Omental fat pad (tissue), 4 donors: ENCODE data around the gene ABHD12. TPM values are rescaled to one million over a fixed set of nuclear protein-coding genes. Genes with fewer than 3 reads are reported as not detected.

Experiments
- ATAC-seq: fragments of 150-250 bp; one replicate; pipeline ENCODE4 v1.9.1; 2016; ENCODE audit warnings: mild to moderate bottlenecking, moderate library complexity; ENCODE audit not compliant: low FRiP score
- DNase-seq: peaks from one replicate; pipeline ENCODE4 v3.0.0-alpha.2; 2019; ENCODE audit warnings: low spot score
- CTCF ChIP-seq, 3 donors: fragments of 450-650 bp; IDR thresholded peaks; one replicate each; pipeline ENCODE4 v1.5.1; 2016 to 2017; ENCODE audit warnings: antibody characterized with exemption in 3 of 3, mild to moderate bottlenecking in 3 of 3, moderate library complexity in 2 of 3
- total RNA-seq, 4 donors: library from RNA; depleted of rRNA; stranded (reverse); fragments of >200 nt; gene quantifications; one replicate each; pipeline ENCODE4 v1.1.0, GENCODE V29; 2016

Gene ABHD12
- total RNA-seq, 4 donors from 2014 or later, result 30.3 to 46.3 (median 38.4) TPM

GRCh38 chr20:25380945-25381614 lies 9.6 kb downstream of the ABHD12 start:
- ATAC-seq, result no peak
- no peak for DNase-seq
- no peak for TF ChIP-seq CTCF (IDR thresholded peaks at IDR 0.05)

- no peak for ATAC-seq
Observed at GRCh38 chr20:25378884-25379733, 11.5 kb downstream of the ABHD12 start.

GRCh38 chr20:25378189-25378883 lies 12.3 kb downstream of the ABHD12 start:
- no peak for TF ChIP-seq CTCF (IDR thresholded peaks at IDR 0.05)

More at GRCh38 chr20:25378884-25379733, 11.5 kb downstream of the ABHD12 start:
- no peak for TF ChIP-seq CTCF (IDR thresholded peaks at IDR 0.05)
- no peak for DNase-seq

GRCh38 chr20:25376886-25377285 lies 13.7 kb downstream of the ABHD12 start:
- TF ChIP-seq CTCF (IDR thresholded peaks at IDR 0.05), result no peak

More at GRCh38 chr20:25378189-25378883, 12.3 kb downstream of the ABHD12 start:
- ATAC-seq (no peak), DNase-seq (no peak)

DNA sequence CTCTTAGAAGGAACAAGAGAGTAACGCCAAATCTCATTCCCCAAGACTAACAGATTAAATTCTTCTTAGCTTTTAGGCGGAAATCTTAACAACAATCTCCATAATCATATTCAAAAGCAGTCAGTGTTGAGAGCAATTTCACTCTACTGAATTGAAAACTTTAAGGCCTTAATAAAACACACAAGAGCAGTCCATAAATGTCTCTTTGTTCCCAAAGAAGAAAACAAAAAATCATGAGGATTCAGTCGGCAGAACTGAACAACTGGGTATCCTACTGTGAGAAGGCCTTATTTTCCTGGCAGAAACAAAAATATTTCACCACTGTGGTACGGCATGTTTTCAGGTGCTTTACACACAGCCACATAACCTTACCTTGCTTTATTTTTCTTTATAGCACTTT lies 14.4 kb downstream of the ABHD12 start:
- no peak for TF ChIP-seq CTCF (IDR thresholded peaks at IDR 0.05)
- DNase-seq (no peak), ATAC-seq (no peak)

More at GRCh38 chr20:25376886-25377285, 13.7 kb downstream of the ABHD12 start:
- DNase-seq (no peak), ATAC-seq (no peak)

- DNase-seq (no peak), ATAC-seq (no peak)
- TF ChIP-seq CTCF (IDR thresholded peaks at IDR 0.05), result no peak
Observed at GRCh38 chr20:25374842-25375241, 15.8 kb downstream of the ABHD12 start.
